ENCODE results near the gene DLG4. TPM values are rescaled to one million over a fixed set of nuclear protein-coding genes. Genes with fewer than 3 reads are reported as not detected.

Gene DLG4
- total RNA-seq, 4 donors from 2014 or later, result 6.8 to 21.5 (median 12.4) TPM

DNA sequence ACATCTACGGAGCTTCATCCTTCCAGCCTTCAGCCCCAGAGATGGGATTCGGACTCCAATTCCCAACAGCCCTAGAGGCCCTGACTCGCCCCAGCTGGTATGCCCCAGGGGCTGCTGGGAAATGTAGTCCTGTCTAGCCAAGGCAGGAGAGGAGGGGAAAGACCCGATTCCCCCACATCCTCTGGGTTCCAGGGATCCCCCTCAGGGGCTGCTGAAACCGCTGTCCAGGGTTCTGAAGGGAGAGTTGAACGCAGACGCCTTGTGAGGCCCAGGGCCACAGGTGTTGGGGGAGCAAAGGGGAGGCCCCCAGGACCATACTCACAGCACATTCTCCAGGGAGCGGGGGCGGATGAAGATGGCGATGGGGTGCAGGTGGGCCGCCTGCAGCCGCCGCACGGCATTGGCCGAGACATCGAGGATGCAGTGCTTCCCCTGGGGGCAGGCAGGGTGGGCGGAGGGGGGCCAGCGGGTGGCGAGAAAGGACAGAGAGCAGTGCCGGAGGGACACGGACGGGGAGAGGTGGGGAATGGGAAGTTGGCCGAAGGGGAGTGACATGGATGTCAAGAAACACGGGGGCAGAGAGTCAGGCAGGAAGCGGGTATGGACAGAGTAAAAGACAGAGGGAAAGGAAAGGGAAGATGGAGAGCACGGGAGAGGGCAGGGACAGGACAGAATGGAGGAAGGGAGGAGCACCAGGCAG lies 27.9 kb downstream of the DLG4 start:
- Histone ChIP-seq H3K4me1 (no peaks in the 10 kb centered on the region), H3K27me3 (no peaks in the 10 kb centered on the region), H3K36me3 (peaks cover 9 to 21% of the 10 kb centered on the region in 2 donors), H3K4me3 (replicated peaks in 1 of 3) (no peak overlapping the region), H3K9me3 (no peaks in the 10 kb centered on the region), H3K27ac (no peak overlapping the region)
- intact Hi-C loops (cut with DNase I), result no loop called here
- 78 to 82% methylated on average over 26 of the region's 26 CpGs for WGBS, 2 donors
- no peak for TF ChIP-seq CTCF (IDR thresholded peaks at IDR 0.05)
- no peak for TF ChIP-seq POLR2A (IDR thresholded peaks at IDR 0.05)
- peak; percentile 27 to 33 for DNase-seq

DNA sequence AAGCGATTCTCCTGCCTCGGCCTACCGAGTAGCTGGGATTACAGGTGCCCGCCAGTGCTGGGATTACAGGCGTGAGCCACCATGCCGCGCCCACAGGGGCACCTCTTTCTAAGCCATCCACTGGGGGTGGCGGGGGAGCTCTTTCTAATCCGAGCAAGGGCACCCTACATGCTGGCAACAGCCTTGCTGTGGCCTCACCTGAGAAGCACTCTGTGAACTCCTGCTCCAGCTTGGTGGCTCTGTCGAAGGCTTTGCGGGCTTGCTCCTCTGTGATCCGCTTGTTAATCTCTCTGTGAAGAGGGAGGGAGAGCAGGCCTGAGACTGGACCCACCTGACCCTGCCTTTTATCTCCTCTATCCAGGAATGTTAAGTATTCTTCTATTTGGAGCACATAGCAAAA lies 28.6 kb downstream of the DLG4 start:
- DNase-seq, result no peak
- intact Hi-C loops (cut with DNase I), result no loop called here
- H3K9me3 ChIP-seq, result no peaks in the 10 kb centered on the region
- H3K27me3 ChIP-seq, result no peaks in the 10 kb centered on the region
- 87 to 90% methylated on average over 8 to 10 of the region's 12 CpGs for WGBS, 2 donors
- peaks cover 4 to 15% of the 10 kb centered on the region in 2 donors for H3K36me3 ChIP-seq
- no peaks in the 10 kb centered on the region for H3K4me1 ChIP-seq
- H3K4me3 ChIP-seq (replicated peaks in 1 of 3), result no peak overlapping the region
- TF ChIP-seq POLR2A (IDR thresholded peaks at IDR 0.05) (no peak), CTCF (IDR thresholded peaks at IDR 0.05) (no peak)
- H3K27ac ChIP-seq, result no peak overlapping the region

GRCh38 chr17:7190276-7190917 lies 29.2 kb downstream of the DLG4 start:
- WGBS, 2 donors, result 82 to 92% methylated on average over 11 to 14 of the region's 14 CpGs
- TF ChIP-seq POLR2A (IDR thresholded peaks at IDR 0.05) (no peak), CTCF (IDR thresholded peaks at IDR 0.05) (no peak)
- no peak overlapping the region for H3K4me3 ChIP-seq (replicated peaks in 1 of 3)
- no peaks in the 10 kb centered on the region for H3K4me1 ChIP-seq
- intact Hi-C loops (cut with DNase I), result no loop called here
- no peak for DNase-seq
- peaks cover 0 to 12% of the 10 kb centered on the region in 2 donors for H3K36me3 ChIP-seq
- no peaks in the 10 kb centered on the region for H3K9me3 ChIP-seq
- H3K27me3 ChIP-seq, result no peaks in the 10 kb centered on the region
- H3K27ac ChIP-seq, result no peak overlapping the region

DNA sequence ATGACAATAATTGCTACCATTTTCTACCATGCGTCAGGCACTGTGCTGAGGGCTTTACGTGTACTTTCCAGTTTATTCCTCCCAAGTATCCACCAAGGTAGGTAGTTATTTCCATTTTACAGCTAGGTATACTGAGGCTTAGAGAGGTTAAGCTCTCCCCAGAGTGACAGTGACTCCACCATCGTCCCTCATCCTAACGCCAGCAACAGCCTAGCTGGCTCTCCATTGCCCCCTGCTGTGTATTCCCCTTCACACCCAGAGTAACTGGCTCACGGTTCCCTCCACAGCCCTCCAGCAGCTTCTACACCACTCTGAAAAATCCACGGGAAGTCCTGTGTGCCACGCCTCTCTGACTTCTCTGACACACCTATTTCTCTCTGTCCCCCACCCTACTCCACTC lies 33.4 kb downstream of the DLG4 start:
- no peak overlapping the region for H3K27ac ChIP-seq
- H3K36me3 ChIP-seq, result peaks cover 0 to 7% of the 10 kb centered on the region in 2 donors
- WGBS, 2 donors, result 59% methylated on average over 7 of the region's 7 CpGs
- intact Hi-C loops (cut with DNase I), result no loop called here
- no peaks in the 10 kb centered on the region for H3K27me3 ChIP-seq
- no peaks in the 10 kb centered on the region for H3K4me1 ChIP-seq
- no peak for DNase-seq
- no peak overlapping the region for H3K4me3 ChIP-seq (replicated peaks in 1 of 3)
- TF ChIP-seq CTCF (IDR thresholded peaks at IDR 0.05) (peak in 2 of 6 experiments; percentile 3 to 4), POLR2A (IDR thresholded peaks at IDR 0.05) (no peak)
- H3K9me3 ChIP-seq, result no peaks in the 10 kb centered on the region

DNA sequence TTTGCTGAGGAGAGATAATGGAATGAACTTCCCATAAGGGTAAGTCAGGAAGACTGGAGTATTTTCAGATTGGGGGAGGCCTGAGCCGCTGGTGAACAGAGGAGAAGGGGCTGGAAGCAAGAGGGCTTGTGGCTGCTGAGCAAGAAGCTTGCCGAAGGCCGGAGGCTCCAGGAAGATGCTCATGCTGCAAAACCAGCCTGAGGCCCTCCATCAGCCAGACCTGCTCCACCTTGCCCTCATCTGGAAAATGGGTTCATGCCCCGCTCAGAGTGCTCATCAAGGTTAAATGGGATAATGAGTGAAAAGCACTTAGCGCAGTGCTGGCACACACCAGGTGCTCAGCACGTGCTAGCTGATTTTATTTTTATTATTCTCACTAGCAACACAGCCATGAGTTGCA lies 35.0 kb downstream of the DLG4 start:
- Histone ChIP-seq H3K36me3 (no peaks in the 10 kb centered on the region), H3K4me1 (no peaks in the 10 kb centered on the region), H3K4me3 (replicated peaks in 1 of 3) (no peak overlapping the region), H3K9me3 (no peaks in the 10 kb centered on the region), H3K27ac (no peak overlapping the region), H3K27me3 (no peaks in the 10 kb centered on the region)
- DNase-seq, result no peak
- WGBS, 2 donors, result 87 to 93% methylated on average over 6 of the region's 6 CpGs
- intact Hi-C loops (cut with DNase I), result no loop called here
- TF ChIP-seq CTCF (IDR thresholded peaks at IDR 0.05), result no peak
- TF ChIP-seq POLR2A (IDR thresholded peaks at IDR 0.05), result no peak

All from thyroid gland (tissue), 4 donors.